Activated naive CD4-positive, alpha-beta T cell treated with anti-CD3 and anti-CD28 coated beads, Interleukin-2, amount 50 U/mL, for 24 hours (primary cell): ENCODE results near the gene NFIL3.

ENCODE experiments used
- H3K27ac Mint-ChIP-seq: one replicate; pipeline ENCODE4 v1.8.0; 2021; ENCODE audit warnings: mild to moderate bottlenecking, mixed read lengths
- H3K27me3 Mint-ChIP-seq: one replicate; pipeline ENCODE4 v1.8.0; 2021; ENCODE audit warnings: mixed read lengths
- H3K36me3 Mint-ChIP-seq: one replicate; pipeline ENCODE4 v1.8.0; 2021; ENCODE audit warnings: mixed read lengths
- H3K4me1 Mint-ChIP-seq: one replicate; pipeline ENCODE4 v1.8.0; 2021; ENCODE audit warnings: mixed read lengths
- H3K4me3 Mint-ChIP-seq: one replicate; pipeline ENCODE4 v1.8.0; 2021; ENCODE audit warnings: mild to moderate bottlenecking, mixed read lengths
- H3K9me3 Mint-ChIP-seq: one replicate; pipeline ENCODE4 v1.8.0; 2021; ENCODE audit warnings: mixed read lengths

The NFIL3 gene

DNA sequence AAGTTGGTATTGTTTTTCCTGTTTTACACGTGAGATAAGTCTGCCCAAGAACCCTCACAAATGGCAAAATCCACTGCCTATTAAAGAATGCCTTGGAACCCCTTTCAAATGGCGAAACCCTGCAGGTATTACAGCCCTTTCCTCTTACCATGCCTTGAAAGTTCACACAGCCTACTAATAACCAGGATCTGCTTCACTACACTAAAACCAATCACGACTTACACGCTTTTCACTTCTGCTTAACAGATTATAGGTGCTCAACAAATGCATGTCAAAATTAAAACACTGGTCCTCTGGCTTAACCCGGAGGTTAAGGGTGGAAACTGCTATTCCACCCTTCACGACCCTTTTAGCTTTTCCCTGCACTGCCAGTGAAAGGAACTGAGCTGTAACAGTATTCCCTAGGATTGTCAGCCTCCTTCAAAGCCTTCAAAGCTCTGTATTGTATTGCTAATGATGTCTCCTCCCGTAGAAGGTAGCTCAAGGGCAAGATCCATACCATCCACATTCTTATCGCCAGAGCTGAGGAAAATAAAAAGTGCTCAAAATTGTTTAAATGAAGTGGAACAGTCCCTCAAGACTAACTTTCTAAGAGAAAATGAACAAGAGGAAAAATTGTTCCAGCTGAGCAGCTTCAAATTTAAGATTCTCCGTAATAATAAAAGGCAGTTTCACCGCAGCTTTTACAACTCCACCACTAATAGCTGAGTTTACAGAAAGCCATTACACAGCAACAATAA is 62.9 kb downstream of the NFIL3 start:
- Mint-ChIP-seq H3K27me3 (no peaks in the 10 kb centered on the region), H3K4me1 (peaks cover 59% of the 10 kb centered on the region), H3K4me3 (peak overlapping the region; percentile 89), H3K27ac (peak overlapping the region; percentile 92), H3K36me3 (peaks cover 10% of the 10 kb centered on the region), H3K9me3 (no peaks in the 10 kb centered on the region)

DNA sequence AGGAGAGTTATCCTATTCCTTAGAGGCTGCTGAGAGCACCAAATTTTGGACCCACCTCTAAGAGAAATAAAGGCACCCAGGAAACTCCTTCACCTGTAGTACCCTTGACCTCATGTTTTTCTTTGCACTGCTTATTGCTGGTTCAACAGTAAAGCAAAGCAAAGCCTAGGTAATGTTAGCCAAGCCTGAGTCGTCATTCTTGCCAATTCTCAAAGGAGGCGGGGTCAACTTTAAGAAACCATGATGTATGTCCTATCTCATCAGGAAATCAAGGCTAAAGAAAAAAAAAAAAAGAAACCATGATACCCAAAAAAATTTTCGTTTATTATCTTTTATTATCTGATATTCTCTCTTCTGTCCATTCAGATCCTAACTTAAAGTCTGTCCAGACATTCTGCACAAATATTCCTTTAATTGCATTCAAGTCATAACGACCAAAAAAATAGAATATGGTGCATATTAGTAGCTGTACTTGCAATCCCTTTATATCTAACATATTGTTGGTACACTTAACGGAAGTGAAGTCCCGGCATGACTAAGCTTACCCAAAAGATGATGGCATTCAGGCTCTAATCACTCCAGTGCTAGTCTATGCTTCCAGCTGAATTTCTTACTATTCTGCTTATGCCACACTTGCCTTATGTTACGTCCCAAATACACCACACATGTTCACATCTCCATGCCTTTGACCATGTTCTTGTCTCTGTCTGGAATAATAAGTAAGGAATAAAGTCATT is 63.7 kb downstream of the NFIL3 start:
- Mint-ChIP-seq H3K36me3 (peaks cover 13% of the 10 kb centered on the region), H3K27ac (peak overlapping the region; percentile 62), H3K9me3 (no peaks in the 10 kb centered on the region), H3K4me3 (peak overlapping the region; percentile 89), H3K4me1 (peaks cover 60% of the 10 kb centered on the region), H3K27me3 (no peaks in the 10 kb centered on the region)

DNA sequence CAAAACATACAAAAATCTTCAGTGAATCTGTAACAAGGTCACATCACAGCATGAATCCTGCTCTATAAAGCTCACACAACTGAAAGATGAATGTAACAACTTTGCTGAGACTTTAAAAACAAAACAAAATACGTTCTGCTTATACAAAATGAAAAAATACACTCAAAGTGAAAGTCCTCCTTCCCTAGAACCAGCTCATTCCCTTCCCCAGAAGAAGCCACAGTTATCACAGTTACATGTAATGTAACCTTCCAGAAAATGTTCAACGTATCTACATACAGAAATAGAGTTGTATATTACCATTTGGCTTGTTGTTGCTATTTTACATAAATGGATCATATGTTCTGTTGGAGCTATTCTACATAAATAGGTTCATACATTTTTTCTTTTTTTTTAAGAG is 64.5 kb downstream of the NFIL3 start:
- Mint-ChIP-seq H3K27ac (no peak overlapping the region), H3K27me3 (no peaks in the 10 kb centered on the region), H3K9me3 (no peaks in the 10 kb centered on the region), H3K4me3 (no peak overlapping the region), H3K36me3 (peaks cover 19% of the 10 kb centered on the region), H3K4me1 (peaks cover 66% of the 10 kb centered on the region)
